Left kidney (tissue), 2 donors: ENCODE measurements around the gene ASB10. TPM values are rescaled to one million over a fixed set of nuclear protein-coding genes. Genes with fewer than 3 reads are reported as not detected.

Source experiments
- DNase-seq: peaks from one replicate; pipeline ENCODE4 v3.0.0-alpha.2; 2013
- polyA plus RNA-seq: library from polyadenylated mRNA; unstranded; fragments of 120-200 nt; gene quantifications from one replicate; pipeline ENCODE4 v1.2.1, GENCODE V29; 2013; ENCODE audit not compliant: insufficient read length

ASB10 gene
- polyA plus RNA-seq, 1 donor, result not detected

DNA sequence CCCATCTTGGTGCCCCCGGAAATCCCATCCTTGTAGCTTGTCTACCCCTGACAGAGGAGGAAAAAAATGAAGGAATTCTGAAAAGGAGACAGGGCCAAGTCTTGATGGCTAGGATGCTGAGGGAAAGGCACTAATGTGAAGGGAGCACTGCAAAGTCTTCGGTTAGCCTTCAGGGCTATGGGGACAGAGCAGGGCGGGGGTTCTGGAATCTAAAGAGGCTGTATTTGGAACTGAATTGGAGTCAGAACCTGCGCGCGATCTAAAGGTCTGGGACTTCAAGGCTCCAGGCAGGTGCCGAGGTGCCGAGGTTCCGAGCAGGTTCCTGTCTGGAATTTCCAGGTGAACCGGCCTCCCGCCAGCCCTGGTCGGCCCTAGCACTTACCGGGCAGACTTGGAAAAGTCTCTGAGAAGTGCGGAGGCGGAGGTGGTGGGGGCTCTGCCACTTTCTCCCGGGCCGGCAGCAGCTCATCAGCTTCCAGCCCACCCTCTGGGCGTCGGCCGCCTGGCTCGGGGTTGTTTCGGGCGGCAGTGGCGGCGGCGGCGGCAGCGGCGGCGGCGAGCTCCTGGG is 20.3 kb downstream of the ASB10 start:
- DNase-seq, result no peak

DNA sequence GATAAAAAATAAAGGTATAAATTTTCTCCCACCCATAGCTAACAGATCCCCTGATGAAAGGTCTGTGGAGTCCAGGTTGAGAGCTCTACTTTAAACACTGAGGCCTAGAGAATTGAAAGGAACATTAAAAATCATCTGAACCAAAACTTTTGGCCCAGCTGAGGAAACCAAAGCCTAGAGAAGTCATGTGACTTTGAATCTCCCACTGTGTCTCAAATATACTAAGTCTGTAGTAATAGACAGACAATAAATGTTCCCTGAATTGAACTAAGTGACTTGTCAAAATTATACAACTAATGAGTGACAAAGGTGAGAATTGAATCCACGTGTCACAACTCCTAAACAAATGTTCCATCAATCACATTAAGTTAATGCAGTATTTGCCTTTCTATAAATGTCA is 25.3 kb downstream of the ASB10 start:
- DNase-seq, result no peak

DNA sequence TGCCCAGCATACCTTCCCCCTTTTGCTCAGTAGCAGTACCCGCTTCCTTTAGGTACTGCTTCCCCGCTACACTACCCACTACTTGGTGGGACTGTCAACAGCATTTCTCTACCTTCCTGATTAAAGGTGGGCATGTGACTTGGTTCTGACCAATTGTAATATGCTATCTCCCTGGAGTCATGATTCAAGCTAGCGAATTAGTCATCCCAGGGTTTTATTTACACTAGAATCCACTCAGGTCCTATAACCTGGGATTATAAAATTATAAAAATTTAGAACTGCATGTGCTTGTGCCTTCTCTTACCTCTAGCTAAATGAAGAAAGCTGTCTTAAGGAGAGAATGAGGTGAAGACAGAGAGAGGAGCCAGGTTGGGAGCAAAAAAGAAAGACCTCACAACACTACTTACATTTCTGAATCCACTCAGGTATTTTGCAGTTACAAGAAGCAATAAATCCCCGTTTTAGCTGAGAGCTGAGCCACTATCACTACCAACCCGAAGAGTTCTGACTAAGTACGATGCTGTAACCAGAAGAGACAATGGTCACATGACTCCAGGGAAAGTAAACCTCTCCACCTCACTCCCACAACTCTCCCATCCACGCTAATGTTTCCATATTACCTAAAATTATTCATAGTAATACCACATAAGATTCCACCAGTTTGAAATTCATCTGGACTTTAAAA is 29.3 kb downstream of the ASB10 start:
- DNase-seq, result no peak

DNA sequence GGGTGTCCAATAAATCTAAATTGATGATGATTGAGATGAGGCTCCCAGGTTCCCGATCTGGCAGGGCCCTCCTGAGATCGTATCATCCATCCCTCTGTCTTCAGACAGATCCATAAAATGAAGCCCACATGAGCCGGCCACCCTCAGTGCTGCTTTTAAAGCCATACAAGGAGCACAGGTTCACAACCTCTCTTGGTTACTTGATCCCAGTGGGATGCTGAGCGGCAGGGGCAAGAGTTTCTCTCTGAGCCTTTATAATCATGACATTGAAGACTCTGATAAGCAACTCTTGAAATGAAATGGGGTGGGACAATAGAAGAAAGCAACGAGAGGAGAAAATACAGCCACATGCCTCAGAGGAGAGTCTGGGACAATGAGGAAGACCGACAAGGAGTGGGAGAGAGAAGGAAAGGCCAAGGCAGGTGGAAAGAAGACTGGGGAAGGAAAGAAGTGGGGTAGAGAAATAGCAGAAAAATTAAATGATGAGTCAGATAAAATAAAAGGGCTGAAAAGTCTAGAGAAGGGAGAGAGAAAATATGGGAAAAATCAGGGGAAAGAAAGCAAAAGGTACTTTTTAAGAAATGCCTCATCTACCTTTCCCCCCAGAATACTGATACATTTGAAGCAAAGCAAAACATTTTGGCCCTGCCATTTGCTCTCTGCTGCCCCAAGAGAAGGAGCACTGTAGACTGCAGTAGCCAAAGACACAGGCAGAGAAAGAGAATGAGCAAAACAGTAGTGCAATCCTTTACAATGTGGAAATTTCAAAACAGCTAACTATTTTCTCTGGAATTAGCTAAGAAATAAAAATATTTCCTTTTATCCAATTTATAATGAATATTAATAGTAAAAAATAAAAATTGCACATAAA is 34.2 kb downstream of the ASB10 start:
- no peak for DNase-seq

DNA sequence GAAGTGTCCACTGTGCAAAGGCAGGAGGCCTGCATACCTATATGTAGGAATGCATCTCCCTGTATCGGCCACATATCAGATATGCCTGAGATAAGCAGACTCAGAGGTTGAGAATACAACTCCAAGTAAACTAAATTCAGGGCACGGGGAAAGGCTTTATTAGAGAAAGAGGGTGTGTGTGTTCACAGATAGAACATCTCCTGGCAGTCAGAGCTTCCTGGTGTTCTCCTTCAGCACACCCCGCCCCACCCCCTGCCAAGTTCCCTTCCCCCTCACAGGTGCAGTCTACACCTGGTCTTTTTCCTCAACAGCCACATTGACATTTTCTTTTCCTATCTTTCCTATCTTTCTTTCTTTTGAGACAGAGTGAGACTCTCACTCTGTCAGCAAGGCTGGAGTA is 36.7 kb downstream of the ASB10 start:
- DNase-seq, result no peak

DNA sequence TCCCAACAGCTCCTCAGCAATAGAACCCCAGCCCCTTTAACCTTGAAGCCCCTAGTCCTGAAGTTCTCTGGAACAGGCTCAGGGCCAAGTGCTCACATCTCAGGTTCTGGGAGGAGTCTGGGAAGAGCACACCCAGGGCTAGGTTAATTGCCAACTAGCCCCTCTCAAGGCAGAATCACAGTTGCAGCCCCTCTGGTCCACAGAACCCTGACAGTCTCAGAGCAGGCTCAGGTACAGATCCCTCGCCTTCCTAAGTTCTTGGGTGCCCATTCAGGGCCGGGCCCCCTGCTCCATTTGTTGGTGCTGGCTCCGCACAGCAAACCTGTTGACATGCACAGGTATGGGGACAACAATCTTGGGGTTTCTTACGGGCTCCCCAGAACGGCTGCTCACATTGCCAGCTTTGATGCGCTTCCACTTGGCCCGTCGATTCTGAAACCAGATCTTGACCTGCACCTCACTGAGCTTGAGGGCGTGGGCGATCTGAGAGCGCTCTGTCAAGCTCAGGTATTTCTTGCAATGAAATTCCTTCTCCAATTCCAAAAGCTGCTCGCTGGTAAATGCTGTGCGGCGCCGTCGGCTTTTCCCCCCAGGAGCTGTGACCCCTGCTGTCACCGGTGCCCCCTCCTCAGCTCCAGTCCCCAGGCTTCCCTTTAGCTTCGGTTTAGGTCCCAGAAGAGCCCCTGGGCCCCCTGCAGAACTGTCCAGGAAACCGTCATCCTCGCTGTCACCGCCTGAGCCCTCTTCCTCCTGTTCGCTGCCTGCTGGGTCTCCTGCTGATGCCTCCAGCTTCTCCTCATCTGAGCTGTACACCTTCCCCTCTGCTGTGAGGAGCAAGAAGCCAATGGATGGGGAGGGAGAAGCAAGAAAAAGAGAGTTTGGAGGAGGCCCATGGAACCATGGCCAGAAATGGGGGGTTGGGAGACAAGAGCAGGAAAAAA is 38.5 kb downstream of the ASB10 start:
- no peak for DNase-seq

DNA sequence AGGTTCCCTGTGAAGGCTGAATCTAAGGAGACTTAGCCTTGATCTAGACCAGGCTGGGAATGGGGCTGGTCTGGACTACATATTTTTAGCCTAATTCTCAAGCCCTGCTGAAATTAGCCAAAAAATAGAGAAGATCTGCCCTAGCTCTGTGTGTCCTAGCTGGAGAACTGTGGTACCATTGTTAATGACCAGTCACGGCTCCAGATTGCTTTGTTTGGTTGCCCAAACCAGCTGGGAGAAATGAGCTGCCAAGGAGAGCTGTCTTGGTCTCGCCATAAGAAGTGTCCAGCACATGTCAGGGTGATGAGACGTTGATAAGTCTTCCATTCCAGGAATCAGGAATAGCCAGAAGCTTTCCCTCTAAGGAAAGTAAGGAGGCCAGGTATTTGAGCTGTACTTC is 40.3 kb downstream of the ASB10 start:
- no peak for DNase-seq

DNA sequence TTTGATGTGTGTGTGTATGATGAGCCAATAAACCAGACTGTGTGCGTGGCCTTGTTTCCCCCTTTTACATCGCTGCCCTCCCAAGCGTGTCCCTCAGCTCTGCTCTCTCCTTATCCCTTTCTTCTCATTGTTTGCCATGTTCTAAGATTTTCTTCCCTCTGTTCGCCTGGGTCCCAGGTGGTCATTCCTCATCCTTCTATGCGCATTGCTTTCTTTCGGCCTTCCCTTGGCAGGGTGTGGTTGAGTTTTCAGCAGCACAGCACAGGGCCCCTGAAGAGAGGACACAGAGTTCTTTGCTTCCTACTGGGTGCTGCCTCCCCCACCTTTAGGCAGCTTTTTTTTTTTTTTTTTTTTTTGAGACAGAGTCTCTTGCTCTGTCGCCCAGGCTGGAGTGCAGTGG is 42.7 kb downstream of the ASB10 start:
- DNase-seq, result no peak

DNA sequence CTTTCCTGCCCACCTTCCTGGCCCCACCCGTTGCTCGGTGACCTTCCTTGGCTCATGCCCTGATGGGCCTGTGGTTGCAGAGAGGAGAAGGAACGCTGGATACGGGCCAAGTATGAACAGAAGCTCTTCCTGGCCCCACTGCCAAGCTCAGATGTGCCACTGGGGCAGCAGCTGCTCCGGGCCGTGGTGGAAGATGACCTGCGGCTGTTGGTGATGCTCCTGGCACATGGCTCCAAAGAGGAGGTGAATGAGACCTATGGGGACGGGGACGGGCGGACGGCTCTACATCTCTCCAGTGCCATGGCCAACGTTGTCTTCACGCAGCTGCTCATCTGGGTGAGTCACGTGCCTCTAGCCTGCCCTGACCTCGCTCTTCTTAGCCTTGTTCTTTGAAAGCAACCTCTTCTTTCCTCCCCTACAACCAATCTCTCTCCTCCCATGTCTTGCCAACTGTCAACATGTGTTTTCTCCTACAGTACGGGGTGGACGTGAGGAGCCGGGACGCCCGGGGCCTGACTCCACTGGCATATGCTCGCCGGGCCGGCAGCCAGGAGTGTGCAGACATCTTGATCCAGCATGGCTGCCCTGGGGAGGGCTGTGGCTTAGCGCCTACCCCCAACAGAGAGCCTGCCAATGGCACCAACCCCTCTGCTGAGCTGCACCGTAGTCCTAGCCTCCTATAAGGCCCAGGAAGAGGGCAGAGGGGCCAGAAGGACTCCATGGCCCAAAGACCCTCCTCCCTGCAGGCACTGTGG is 43.6 kb downstream of the ASB10 start:
- DNase-seq, result no peak

DNA sequence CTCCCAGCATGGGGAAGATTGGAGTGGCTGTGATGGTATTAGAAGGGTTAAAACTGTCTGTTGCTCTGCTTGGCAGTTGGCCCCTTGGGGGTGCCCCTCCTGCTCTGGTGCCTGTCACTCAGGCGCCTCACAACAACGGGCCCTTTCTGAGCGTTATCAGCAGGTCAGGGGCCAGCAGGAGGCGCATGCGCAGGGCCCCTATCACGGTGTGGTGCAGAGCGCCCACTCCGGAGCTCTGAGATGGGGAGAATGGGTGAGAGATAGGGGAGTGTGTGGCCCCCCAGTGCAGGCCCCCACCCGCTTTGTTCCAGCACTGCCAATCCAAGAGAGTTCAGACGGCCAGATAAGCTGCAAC is 44.4 kb downstream of the ASB10 start:
- no peak for DNase-seq

DNA sequence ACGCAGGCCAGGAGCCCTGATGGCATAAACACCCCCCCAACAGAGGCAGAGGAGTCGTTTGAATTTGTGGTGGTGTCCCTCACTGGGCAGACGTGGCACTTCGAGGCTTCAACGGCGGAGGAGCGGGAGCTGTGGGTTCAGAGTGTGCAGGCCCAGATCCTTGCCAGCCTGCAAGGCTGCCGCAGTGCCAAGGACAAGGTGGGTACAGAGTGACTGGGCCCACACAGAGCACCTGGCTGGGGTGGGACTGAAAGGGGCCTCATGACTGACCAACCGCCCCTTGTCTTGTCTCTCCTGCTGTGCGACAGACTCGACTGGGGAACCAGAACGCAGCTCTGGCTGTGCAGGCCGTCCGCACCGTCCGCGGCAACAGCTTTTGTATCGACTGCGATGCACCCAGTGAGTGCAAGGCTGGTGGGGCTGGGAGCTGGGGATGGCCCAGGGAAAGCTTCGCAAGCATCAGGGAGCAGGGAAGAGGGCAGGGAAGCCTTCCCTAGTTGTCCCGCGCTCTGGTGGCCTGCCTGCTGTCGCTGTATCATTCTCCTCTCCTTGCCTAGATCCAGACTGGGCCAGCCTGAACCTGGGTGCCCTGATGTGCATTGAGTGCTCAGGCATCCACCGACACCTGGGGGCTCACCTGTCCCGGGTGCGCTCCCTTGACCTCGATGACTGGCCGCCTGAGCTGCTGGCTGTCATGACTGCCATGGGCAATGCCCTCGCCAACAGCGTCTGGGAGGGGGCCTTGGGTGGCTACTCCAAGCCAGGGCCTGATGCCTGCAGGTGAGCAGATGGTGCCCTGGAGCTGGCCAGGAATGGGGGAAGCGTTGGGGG is 45.0 kb downstream of the ASB10 start:
- no peak for DNase-seq

DNA sequence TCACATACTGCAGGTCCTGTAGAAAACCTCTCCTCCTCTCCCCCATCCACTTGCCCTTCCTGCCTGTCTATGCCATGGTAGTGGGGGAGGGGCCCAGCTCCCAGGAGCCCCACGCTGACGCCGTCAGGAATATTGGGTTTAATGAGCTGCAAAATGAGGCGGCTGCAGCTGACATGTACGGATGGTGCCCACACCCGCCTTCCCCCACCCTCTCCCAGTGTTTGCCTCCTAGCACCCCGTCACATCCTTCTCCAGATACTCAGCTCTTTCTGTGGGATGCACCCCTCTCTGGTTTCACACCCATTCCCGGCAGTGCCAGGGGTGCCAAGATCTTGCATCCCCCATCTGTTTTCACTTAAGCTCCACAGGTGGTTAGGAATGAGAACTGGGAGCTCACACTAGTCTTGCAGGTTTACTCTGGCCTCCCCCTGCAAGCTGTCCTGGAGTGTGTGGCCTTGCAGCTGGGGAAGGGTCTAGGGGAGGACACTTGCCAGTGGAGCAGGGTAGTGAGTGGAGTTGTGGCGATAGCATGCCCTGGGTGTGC is 45.7 kb downstream of the ASB10 start:
- DNase-seq, result no peak

DNA sequence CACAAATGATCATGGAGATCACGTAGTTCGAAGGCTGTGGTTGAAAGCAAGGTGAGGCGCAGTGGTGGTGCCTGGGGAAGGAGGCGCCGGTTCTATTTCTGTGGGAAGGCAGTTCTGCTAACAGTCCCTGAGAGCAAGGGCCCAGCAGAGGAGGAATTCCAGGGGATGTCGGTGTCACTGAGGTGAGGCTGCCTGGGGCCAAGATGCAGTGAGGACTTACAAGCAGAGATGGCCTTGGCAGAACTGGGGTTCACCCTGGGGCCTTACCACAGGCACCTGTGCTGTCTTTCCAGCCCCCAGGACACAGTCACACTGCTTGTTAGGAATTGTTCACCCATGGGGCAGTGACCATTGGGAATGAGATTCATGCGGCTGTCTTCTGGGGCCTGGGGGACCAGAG is 46.2 kb downstream of the ASB10 start:
- DNase-seq, result no peak

DNA sequence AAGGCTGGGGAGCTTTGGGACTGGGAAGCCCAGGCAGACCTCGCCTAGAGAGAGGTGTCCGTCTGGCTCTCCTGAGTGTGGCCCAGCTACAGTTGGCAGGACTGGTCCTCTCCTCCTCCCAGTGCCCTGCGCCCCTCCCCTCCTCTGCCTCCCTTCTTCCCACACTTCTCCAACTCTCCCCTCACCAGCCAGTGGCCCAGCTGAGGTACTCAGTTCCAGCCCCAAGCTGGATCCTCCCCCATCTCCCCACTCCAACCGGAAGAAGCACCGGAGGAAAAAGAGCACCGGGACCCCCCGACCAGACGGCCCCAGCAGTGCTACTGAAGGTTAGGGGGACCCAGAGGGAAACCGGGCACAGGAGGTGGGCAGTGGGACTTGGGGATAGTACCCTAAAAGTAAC is 47.3 kb downstream of the ASB10 start:
- DNase-seq, result no peak

DNA sequence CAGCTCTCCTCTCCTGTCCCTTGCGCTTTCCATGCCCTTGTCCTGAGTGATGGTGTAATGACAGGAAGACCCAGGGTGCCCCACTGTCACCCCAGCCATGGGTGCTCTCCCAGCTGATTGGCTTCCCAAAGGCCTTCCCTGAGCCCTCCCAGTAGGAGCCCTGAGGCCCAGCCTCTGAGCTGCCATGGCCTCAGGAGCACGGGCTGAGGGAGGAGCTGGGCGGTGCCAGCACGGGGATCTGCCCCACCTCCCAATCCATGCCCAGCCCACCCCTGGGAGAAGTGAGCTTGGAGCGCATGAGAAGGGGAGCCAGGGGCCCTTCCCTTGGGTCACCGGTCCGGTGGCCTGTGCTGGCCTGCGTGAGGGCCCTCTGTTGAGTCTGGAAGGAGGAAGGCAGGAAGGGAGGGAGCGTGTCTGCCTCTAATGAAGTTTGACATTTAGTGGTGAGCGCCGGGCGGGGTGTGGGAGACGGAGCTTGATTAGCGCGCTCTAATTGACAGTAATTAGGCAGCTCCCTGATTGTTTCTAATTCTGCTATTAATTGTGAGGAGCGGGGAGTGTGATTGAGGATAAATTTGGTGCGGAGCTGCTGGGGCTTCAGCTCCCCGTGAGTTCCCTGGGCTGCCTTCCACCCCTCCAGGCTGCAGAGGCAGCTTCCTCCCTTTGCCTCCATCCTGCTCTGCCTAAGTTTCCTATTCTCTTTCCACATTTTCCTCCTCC is 47.8 kb downstream of the ASB10 start:
- DNase-seq, result no peak

DNA sequence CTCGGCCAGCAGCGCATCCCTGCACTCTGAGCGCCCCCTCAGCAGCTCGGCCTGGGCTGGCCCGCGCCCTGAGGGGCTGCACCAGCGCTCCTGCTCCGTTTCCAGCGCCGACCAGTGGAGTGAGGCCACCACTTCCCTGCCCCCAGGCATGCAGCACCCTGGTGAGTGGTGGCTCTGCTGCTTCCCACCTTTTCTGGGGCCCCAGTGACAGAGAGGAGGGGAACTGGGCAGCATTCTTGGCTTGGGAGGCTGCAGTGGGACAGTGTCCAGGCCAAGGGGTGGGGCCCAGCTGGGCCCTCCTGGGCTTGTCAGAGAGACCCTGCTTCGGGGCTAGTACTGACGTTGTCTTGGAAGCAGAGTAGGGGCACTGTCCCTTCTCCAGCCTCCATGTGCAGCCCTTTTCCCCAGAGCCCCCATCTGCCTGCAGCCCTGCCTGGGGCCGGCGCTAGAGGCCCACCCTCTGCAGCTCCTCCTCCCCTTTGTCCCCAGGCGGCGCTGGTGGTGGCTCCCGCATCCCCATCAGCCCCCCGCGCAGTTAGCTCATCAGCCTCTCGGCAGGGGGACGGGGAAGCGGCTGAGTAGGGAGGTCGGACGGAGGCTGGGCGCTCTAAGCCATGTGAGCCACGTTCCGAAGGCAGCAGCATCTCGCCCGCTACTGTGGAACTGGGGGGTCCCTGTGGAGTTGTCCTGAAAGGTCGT is 48.7 kb downstream of the ASB10 start:
- no peak for DNase-seq

DNA sequence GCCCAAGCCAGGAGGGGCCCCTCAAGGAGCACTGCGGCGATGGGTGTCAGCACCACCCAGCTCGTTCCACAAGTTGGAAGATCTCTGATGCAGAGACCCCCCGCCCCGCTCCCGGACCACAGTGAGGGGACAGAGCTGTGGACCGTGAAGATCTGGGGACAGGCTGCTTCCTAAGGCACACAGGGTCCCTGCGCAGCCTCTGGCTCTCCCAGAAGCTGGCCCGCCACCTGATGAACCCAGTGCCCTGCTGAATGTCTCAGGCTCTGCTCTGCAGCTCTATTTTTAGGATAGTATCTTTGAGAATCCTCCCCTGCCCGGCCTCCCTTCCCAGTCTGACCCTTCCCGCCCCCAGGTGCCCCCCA is 49.3 kb downstream of the ASB10 start:
- DNase-seq, result no peak

DNA sequence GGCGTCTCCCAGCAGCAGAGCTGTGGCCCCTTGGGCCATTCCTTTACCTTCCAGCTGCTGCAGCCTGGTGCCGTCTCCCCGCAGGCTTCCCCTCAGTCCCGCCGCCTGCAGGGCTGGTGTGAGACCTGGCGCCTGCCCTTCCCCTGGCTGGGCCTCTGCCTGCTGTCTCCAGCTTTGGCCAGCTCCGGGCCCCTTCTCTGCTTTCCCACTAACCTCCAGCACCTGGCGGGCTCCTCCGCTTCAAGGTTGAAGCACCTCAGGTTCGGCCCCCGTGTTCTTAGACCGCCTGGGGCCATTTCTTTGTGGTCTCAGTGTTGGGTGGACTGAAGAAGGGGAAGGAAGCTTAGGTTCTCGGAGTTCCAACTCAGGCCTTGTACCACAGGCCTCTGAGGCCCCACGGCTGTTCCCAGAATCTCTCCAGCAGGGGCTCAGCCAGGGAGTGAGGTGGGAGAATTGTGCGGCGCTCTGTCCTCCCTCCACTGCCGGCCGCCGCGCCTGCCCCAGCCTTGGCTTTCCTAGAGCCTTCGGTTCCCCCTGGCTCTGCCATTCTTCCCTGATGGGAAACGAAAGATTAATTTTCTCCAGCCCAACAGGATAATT is 49.9 kb downstream of the ASB10 start:
- DNase-seq, result no peak
